Right lobe of liver (tissue), 6 donors: ENCODE results near the gene ALDH1L1. TPM values are rescaled to one million over a fixed set of nuclear protein-coding genes. Genes with fewer than 3 reads are reported as not detected.

ENCODE experiments used
- ATAC-seq, 4 donors: fragments of 200-7000 bp; cut with Tn5 transposase; one replicate each; pipeline ENCODE4 v1.9.1; 2020; ENCODE audit warnings: mild to moderate bottlenecking in 4 of 4, moderate library complexity in 4 of 4
- DNase-seq, 3 donors: peaks; one replicate each; pipeline ENCODE4 v3.0.0-alpha.2; 2020
- H3K27ac ChIP-seq, 3 donors: fragments of 200-600 bp; one replicate each; pipeline ENCODE4 v1.8.0; 2022
- H3K27me3 ChIP-seq, 2 donors: fragments of 200-600 bp; one replicate each; pipeline ENCODE4 v1.8.0; 2022
- H3K36me3 ChIP-seq, 4 donors: fragments of 200-600 bp; sonication (generic) in 1 of 4; one replicate each; pipeline versions ENCODE4 v1.5.1 to v1.8.0; 2017 to 2022; ENCODE audit warnings: control low read depth in 1 of 4
- H3K4me1 ChIP-seq, 4 donors: fragments of 200-600 bp; sonication (generic) in 1 of 4; one replicate each; pipeline versions ENCODE4 v1.5.1 to v1.8.0; 2017 to 2022; ENCODE audit warnings: control low read depth in 1 of 4
- H3K4me3 ChIP-seq, 3 donors: fragments of 200-600 bp; one replicate each; pipeline ENCODE4 v1.8.0; 2022
- H3K9me3 ChIP-seq, 4 donors: fragments of 200-600 bp; sonication (generic) in 1 of 4; one replicate each; pipeline versions ENCODE4 v1.5.1 to v1.8.0; 2017 to 2022; ENCODE audit warnings: control low read depth in 1 of 4
- CTCF ChIP-seq, 4 donors: fragments of 200-600 bp in 3 of 4; fragments of 450-650 bp in 1 of 4; IDR thresholded peaks; one replicate each; pipeline versions ENCODE4 v1.5.1 to v1.8.0; 2016 to 2022; ENCODE audit warnings: antibody characterized with exemption in 4 of 4, mild to moderate bottlenecking in 2 of 4
- POLR2A ChIP-seq: fragments of 450-650 bp; IDR thresholded peaks from one replicate; pipeline ENCODE4 v1.6.1; 2017; ENCODE audit warnings: antibody characterized with exemption, mild to moderate bottlenecking
- WGBS: methylation state at CpG from one replicate; pipeline ENCODE4 v1.1.6; 2018; ENCODE audit warnings: low coverage, low lambda C conversion rate; ENCODE audit not compliant: insufficient coverage; ENCODE audit errors: missing lambda C conversion rate; 5-methylcytosine and 5-hydroxymethylcytosine counted together
- intact Hi-C, 2 donors: fragments of 100-400 bp; cut with DNase I; formaldehyde crosslinking; loops; one replicate each; pipeline versions ENCODE4 v1.11.2 to v1.14.1; 2022
- total RNA-seq, 6 experiments: library from RNA; depleted of rRNA in 2 of 6; stranded (reverse); fragments of >200 nt in 2 of 6; fragmentation: NEBNext Ultra II Directional in 3 of 6; extraction: Animal tissue kit (Norgen Biotek cat#: 25700) in 3 of 6; gene quantifications; one replicate each; pipeline versions ENCODE4 v1.1.0 to v1.2.4, GENCODE V29; 2016 to 2023
- donor health status: DM: no; HTN: yes; CAD: no.
- donor health status: DM: no; HTN: no; CAD: no.
- donor health status: DM: no; HTN: no; CAD: no.
- donor health status: DM: no; HTN: yes; CAD: no.
- donor health status: DM: no; HTN: yes; CAD: no.

The ALDH1L1 gene
- total RNA-seq, 6 experiments from 2014 or later: 94.9 to 962 (median 353) TPM

GRCh38 chr3:126113733-126114442, 66.5 kb downstream of the ALDH1L1 start:
- Histone ChIP-seq H3K36me3 (peaks cover 0 to 100% (median 48%) of the 10 kb centered on the region in 4 donors), H3K27ac (no peak overlapping the region), H3K9me3 (no peaks in the 10 kb centered on the region), H3K4me1 (no peaks in the 10 kb centered on the region), H3K27me3 (no peaks in the 10 kb centered on the region), H3K4me3 (no peak overlapping the region)
- TF ChIP-seq POLR2A: no peak
- peak in 1 of 4 donors; percentile 8 for TF ChIP-seq CTCF (IDR thresholded peaks at IDR 0.05)
- WGBS: 78% methylated on average over 6 of the region's 9 CpGs
- DNase-seq (peak in 2 of 3 donors; percentile 28 to 48), ATAC-seq (no peak)
- intact Hi-C loops: no loop called here

- H3K27me3 ChIP-seq: no peaks in the 10 kb centered on the region
- no peak overlapping the region for H3K27ac ChIP-seq
- TF ChIP-seq POLR2A (no peak), CTCF (IDR thresholded peaks at IDR 0.05) (no peak)
- ATAC-seq: peak in 1 of 4 donors; percentile 1
- peak in 2 of 3 donors; percentile 46 to 51 for DNase-seq
- no CpG with 5 or more reads among the region's 6 CpGs for WGBS
- no peaks in the 10 kb centered on the region for H3K4me1 ChIP-seq
- H3K4me3 ChIP-seq: no peak overlapping the region
- peaks cover 0 to 100% (median 48%) of the 10 kb centered on the region in 4 donors for H3K36me3 ChIP-seq
- intact Hi-C loops: no loop called here
- H3K9me3 ChIP-seq: no peaks in the 10 kb centered on the region
Observed at GRCh38 chr3:126113238-126113555, 67.2 kb downstream of the ALDH1L1 start.

GRCh38 chr3:126112531-126113237, 67.7 kb downstream of the ALDH1L1 start:
- Histone ChIP-seq H3K4me3 (no peak overlapping the region), H3K9me3 (no peaks in the 10 kb centered on the region), H3K27ac (no peak overlapping the region), H3K4me1 (no peaks in the 10 kb centered on the region), H3K27me3 (no peaks in the 10 kb centered on the region), H3K36me3 (peaks cover 0 to 100% (median 48%) of the 10 kb centered on the region in 4 donors)
- ATAC-seq (no peak), DNase-seq (peak in 2 of 3 donors; percentile 28 to 51)
- 81% methylated on average over 7 of the region's 13 CpGs for WGBS
- TF ChIP-seq POLR2A (no peak), CTCF (IDR thresholded peaks at IDR 0.05) (no peak)
- intact Hi-C loops: no loop called here

GRCh38 chr3:126111566-126112475, 68.6 kb downstream of the ALDH1L1 start:
- Histone ChIP-seq H3K27ac (no peak overlapping the region), H3K4me1 (no peaks in the 10 kb centered on the region), H3K27me3 (no peaks in the 10 kb centered on the region), H3K9me3 (no peaks in the 10 kb centered on the region), H3K4me3 (no peak overlapping the region), H3K36me3 (peaks cover 0 to 100% (median 49%) of the 10 kb centered on the region in 4 donors)
- TF ChIP-seq POLR2A: no peak
- TF ChIP-seq CTCF (IDR thresholded peaks at IDR 0.05): no peak
- DNase-seq (peak in 2 of 3 donors; percentile 39 to 47), ATAC-seq (no peak)
- 83% methylated on average over 6 of the region's 18 CpGs for WGBS
- intact Hi-C loops: no loop called here
